Natural killer cell (primary cell): ENCODE data around the gene TMCC1. TPM values are rescaled to one million over a fixed set of nuclear protein-coding genes. Genes with fewer than 3 reads are reported as not detected.

ENCODE experiments used
- ATAC-seq, 3 donors: fragments of 150-1000 bp in 2 of 3; fragments of 200-7000 bp in 1 of 3; cut with Tn5 transposase; 1 replicate in 1 of 3; 2 replicates in 2 of 3; pipeline ENCODE4 v1.10.0; 2021; ENCODE audit warnings: mild to moderate bottlenecking in 2 of 3, moderate library complexity in 2 of 3
- DNase-seq, 2 donors: peaks; one replicate each; pipeline versions ENCODE4 v3.0.0 to v3.0.0-alpha.2; 2013 to 2021; ENCODE audit warnings: mixed read lengths in 1 of 2
- H3K27ac ChIP-seq: one replicate; pipeline ENCODE4 v1.5.1; 2013; ENCODE audit warnings: mild to moderate bottlenecking, low read length
- H3K27me3 ChIP-seq: one replicate; pipeline ENCODE4 v1.6.1; 2013; ENCODE audit warnings: low read length; ENCODE audit not compliant: control insufficient read depth, insufficient read depth
- H3K36me3 ChIP-seq: one replicate; pipeline ENCODE4 v1.6.1; 2013; ENCODE audit warnings: low read length; ENCODE audit not compliant: control insufficient read depth, insufficient read depth
- H3K4me1 ChIP-seq: one replicate; pipeline ENCODE4 v1.6.1; 2013; ENCODE audit warnings: low read length; ENCODE audit not compliant: control insufficient read depth, insufficient read depth
- H3K4me3 ChIP-seq: one replicate; pipeline ENCODE4 v1.5.1; 2013; ENCODE audit warnings: low read length
- H3K9me3 ChIP-seq: one replicate; pipeline ENCODE4 v1.6.1; 2013; ENCODE audit warnings: low read length; ENCODE audit not compliant: control insufficient read depth, insufficient read depth
- H3K27ac Mint-ChIP-seq, 2 donors: one replicate each; pipeline ENCODE4 v1.8.0; 2022; ENCODE audit warnings: mild to moderate bottlenecking in 2 of 2, mixed read lengths in 2 of 2, moderate library complexity in 1 of 2
- H3K27me3 Mint-ChIP-seq, 2 donors: one replicate each; pipeline ENCODE4 v1.8.0; 2022; ENCODE audit warnings: low read depth in 2 of 2, mixed read lengths in 2 of 2
- H3K36me3 Mint-ChIP-seq: one replicate; pipeline ENCODE4 v1.8.0; 2022; ENCODE audit warnings: mixed read lengths
- H3K4me1 Mint-ChIP-seq, 2 donors: one replicate each; pipeline ENCODE4 v1.8.0; 2022; ENCODE audit warnings: mixed read lengths in 2 of 2
- H3K4me3 Mint-ChIP-seq: one replicate; pipeline ENCODE4 v1.8.0; 2022; ENCODE audit warnings: mild to moderate bottlenecking, moderate library complexity, mixed read lengths
- H3K9me3 Mint-ChIP-seq, 2 donors: one replicate each; pipeline ENCODE4 v1.8.0; 2022; ENCODE audit warnings: mixed read lengths in 2 of 2
- WGBS: methylation state at CpG from one replicate; pipeline ENCODE4 v1.1.7; 2013; ENCODE audit warnings: missing lambda C conversion rate; ENCODE audit not compliant: insufficient coverage; 5-methylcytosine and 5-hydroxymethylcytosine counted together
- intact Hi-C: fragments of 100-400 bp; cut with micrococcal nuclease; formaldehyde crosslinking; loops from one replicate; pipeline ENCODE4 v1.14.2; 2022
- total RNA-seq, 4 donors: library from RNA; stranded (reverse); fragments of 120-200 nt in 1 of 4; gene quantifications; one replicate each; pipeline versions ENCODE4 v1.2.3 to v1.2.4, GENCODE V29; 2013 to 2022
- TF ChIP-seq, protein P1 (sequence below): fragments of 200-600 bp; IDR thresholded peaks from one replicate; pipeline ENCODE4 v1.8.0; 2022; ENCODE audit warnings: antibody characterized with exemption

TMCC1 gene
- total RNA-seq, 3 donors from 2014 or later (not counting 1 experiment from before 2014, with no cell fraction given): 26.4 to 36.7 (median 31.7) TPM

DNA sequence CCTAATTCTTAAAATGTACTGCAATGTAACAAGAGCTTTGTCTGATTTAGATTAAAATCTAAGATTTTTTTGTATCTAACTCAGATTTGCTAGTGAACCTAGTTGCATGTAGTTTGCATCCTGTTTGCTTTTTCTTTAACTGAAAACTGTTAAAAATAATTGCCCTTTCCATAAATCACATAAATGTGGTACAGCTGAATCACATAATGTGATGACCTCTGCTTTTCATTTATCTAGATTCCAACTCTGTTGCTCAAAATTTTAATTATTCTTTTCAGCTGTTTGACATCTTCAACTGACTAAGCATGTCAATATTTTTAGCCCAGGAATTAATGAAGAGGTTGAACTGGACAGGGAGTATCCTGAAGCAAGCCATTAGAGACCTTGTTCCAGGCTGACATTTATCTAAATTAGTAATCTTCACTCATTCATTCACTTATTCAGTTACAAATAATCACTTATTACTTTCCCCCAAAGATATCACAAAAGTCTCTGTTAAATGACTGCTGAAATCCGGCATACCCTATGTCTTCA, 185.1 kb downstream of the TMCC1 start:
- no peaks in the 10 kb centered on the region for H3K4me1 ChIP-seq
- H3K27ac ChIP-seq: no peak overlapping the region
- ATAC-seq: no peak
- H3K36me3 ChIP-seq: no peaks in the 10 kb centered on the region
- no peak overlapping the region for H3K4me3 ChIP-seq
- Mint-ChIP-seq H3K9me3 (no peaks in the 10 kb centered on the region), H3K4me1 (no peaks in the 10 kb centered on the region), H3K27me3 (no peaks in the 10 kb centered on the region), H3K4me3 (no peak overlapping the region), H3K36me3 (no peaks in the 10 kb centered on the region), H3K27ac (no peak overlapping the region)
- TF ChIP-seq, protein P1, sequence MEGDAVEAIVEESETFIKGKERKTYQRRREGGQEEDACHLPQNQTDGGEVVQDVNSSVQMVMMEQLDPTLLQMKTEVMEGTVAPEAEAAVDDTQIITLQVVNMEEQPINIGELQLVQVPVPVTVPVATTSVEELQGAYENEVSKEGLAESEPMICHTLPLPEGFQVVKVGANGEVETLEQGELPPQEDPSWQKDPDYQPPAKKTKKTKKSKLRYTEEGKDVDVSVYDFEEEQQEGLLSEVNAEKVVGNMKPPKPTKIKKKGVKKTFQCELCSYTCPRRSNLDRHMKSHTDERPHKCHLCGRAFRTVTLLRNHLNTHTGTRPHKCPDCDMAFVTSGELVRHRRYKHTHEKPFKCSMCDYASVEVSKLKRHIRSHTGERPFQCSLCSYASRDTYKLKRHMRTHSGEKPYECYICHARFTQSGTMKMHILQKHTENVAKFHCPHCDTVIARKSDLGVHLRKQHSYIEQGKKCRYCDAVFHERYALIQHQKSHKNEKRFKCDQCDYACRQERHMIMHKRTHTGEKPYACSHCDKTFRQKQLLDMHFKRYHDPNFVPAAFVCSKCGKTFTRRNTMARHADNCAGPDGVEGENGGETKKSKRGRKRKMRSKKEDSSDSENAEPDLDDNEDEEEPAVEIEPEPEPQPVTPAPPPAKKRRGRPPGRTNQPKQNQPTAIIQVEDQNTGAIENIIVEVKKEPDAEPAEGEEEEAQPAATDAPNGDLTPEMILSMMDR: no peak
- no peaks in the 10 kb centered on the region for H3K9me3 ChIP-seq
- intact Hi-C loops: no loop called here
- no peaks in the 10 kb centered on the region for H3K27me3 ChIP-seq
- WGBS: 100% methylated on average over 1 of the region's 1 CpG
- DNase-seq: no peak

- Mint-ChIP-seq H3K4me1 (no peaks in the 10 kb centered on the region), H3K27ac (no peak overlapping the region), H3K4me3 (no peak overlapping the region), H3K36me3 (no peaks in the 10 kb centered on the region), H3K27me3 (no peaks in the 10 kb centered on the region), H3K9me3 (no peaks in the 10 kb centered on the region)
- TF ChIP-seq, protein P1: no peak
- Histone ChIP-seq H3K4me1 (no peaks in the 10 kb centered on the region), H3K9me3 (no peaks in the 10 kb centered on the region), H3K27me3 (no peaks in the 10 kb centered on the region), H3K4me3 (no peak overlapping the region), H3K36me3 (no peaks in the 10 kb centered on the region), H3K27ac (no peak overlapping the region)
- DNase-seq: no peak
- intact Hi-C loops: no loop called here
- WGBS: 98% methylated on average over 3 of the region's 3 CpGs
- ATAC-seq: no peak
Measured at GRCh38 chr3:129705274-129705673, 188.2 kb downstream of the TMCC1 start.

DNA sequence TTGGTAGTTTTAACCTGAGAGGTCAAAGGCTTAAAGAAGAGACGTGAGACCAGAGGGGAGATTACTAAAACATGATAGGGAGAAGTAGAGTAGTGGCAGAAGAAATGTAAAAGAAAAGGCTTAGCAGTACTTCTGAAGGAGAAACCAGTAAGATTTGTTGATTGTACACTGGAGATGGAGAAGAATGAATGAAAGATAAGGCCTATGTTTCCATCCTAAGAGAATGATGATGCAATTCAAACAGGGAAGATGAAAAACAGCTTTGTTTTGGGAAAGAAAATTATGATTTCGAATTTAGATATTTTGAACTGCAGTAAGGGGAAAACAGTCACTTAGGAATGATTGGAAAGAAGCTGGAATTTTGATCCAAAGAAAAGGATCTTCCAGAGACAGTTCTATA, 189.6 kb downstream of the TMCC1 start:
- ATAC-seq (no peak), DNase-seq (no peak)
- intact Hi-C loops: no loop called here
- Mint-ChIP-seq H3K36me3 (no peaks in the 10 kb centered on the region), H3K9me3 (no peaks in the 10 kb centered on the region), H3K27me3 (no peaks in the 10 kb centered on the region), H3K4me1 (peaks cover 0 to 5% of the 10 kb centered on the region in 2 donors), H3K4me3 (no peak overlapping the region), H3K27ac (no peak overlapping the region)
- Histone ChIP-seq H3K4me3 (no peak overlapping the region), H3K4me1 (no peaks in the 10 kb centered on the region), H3K27ac (no peak overlapping the region), H3K36me3 (no peaks in the 10 kb centered on the region), H3K9me3 (no peaks in the 10 kb centered on the region), H3K27me3 (no peaks in the 10 kb centered on the region)
- WGBS: 100% methylated on average over 2 of the region's 2 CpGs
- TF ChIP-seq, protein P1: no peak
